Measurements from ENCODE around the gene ECE1. TPM values are rescaled to one million over a fixed set of nuclear protein-coding genes. Genes with fewer than 3 reads are reported as not detected.

ECE1 gene
- total and polyA plus RNA-seq, 2 of the 13 experiments (the other 11 are each of a cell fraction or from before 2014, with no cell fraction given) = 13.5 to 21.2 TPM

- peak; percentile 81 for TF ChIP-seq ARID5B (CRISPR knock-in tag; IDR thresholded peaks at IDR 0.05)
- TF ChIP-seq ZNF510 (CRISPR knock-in tag; IDR thresholded peaks at IDR 0.05; ENCODE audit: low read depth) = no peak
- TF ChIP-seq CBFB (CRISPR knock-in tag; IDR thresholded peaks at IDR 0.05) = no peak
- no peak for TF ChIP-seq IRF1 (CRISPR knock-in tag; IDR thresholded peaks at IDR 0.05; ENCODE audit: low read depth)
- TF ChIP-seq CREM (IDR thresholded peaks at IDR 0.05) = peak; percentile 73
- no peak for TF ChIP-seq CREM (CRISPR knock-in tag; IDR thresholded peaks at IDR 0.05)
- TF ChIP-seq DPF2 (CRISPR knock-in tag; IDR thresholded peaks at IDR 0.05; ENCODE audit: borderline replicate concordance, low read depth) = peak; percentile 70; the same call in 1 of the 2 replicates
- no peak for TF ChIP-seq ZNF652 (CRISPR knock-in tag; IDR thresholded peaks at IDR 0.05; ENCODE audit: borderline replicate concordance, low read depth)
- TF ChIP-seq DMAP1 (CRISPR knock-in tag; IDR thresholded peaks at IDR 0.05) = no peak
- TF ChIP-seq DNMT3B (CRISPR knock-in tag; conservative IDR thresholded peaks at IDR 0.05) = no peak
- TF ChIP-seq SRSF1 (optimal IDR thresholded peaks at IDR 0.05; ENCODE audit: low read depth, low read length) = no peak
- no peak for TF ChIP-seq ZNF572 (CRISPR knock-in tag; IDR thresholded peaks at IDR 0.05)
- 0 out of 2 replicates have a peak, but pooled peaks have one; percentile 18 for TF ChIP-seq TBX3 (IDR thresholded peaks at IDR 0.05; ENCODE audit: borderline replicate concordance)
- TF ChIP-seq MIER3 (CRISPR knock-in tag; IDR thresholded peaks at IDR 0.05; ENCODE audit: borderline replicate concordance) = peak; percentile 52; the same call in 1 of the 2 replicates
- TF ChIP-seq SYNCRIP (IDR thresholded peaks at IDR 0.05; ENCODE audit: insufficient read depth, low read depth, low read length) = no peak
- no peak for TF ChIP-seq ZNF570 (CRISPR knock-in tag; IDR thresholded peaks at IDR 0.05; ENCODE audit: borderline replicate concordance)
- no peak for TF ChIP-seq ZNF33A (CRISPR knock-in tag; IDR thresholded peaks at IDR 0.05; ENCODE audit: borderline replicate concordance)
- peak; percentile 92 for TF ChIP-seq RARA (CRISPR knock-in tag; IDR thresholded peaks at IDR 0.05)
- no peak for TF ChIP-seq CEBPZ (IDR thresholded peaks at IDR 0.05; ENCODE audit: low read length)
- no peak for TF ChIP-seq POLR2AphosphoS2 (IDR thresholded peaks at IDR 0.05; ENCODE audit: low read depth, low read length)
- peak; percentile 77; the same call in 1 of the 2 replicates for TF ChIP-seq KAT8 (CRISPR knock-in tag; IDR thresholded peaks at IDR 0.05)
These were observed 38.3 kb downstream of the ECE1 start (continued) for GRCh38 chr1:21251773-21252471.

All from HepG2 (cell line).